Upper lobe of right lung (tissue), 1 donor: ENCODE measurements around the gene GPR176. TPM values are rescaled to one million over a fixed set of nuclear protein-coding genes. Genes with fewer than 3 reads are reported as not detected.
"Not testable (repeated sequence)": the region's sequence is repeated elsewhere in the genome, so short reads cannot be mapped to it uniquely, and the experiment has no call there.

ENCODE experiments used
- ATAC-seq: fragments of 200-7000 bp; cut with Tn5 transposase; one replicate; pipeline ENCODE4 v1.9.1; 2020; ENCODE audit warnings: mild to moderate bottlenecking, moderate library complexity
- DNase-seq: peaks from one replicate; pipeline ENCODE4 v3.0.0-alpha.2; 2020
- H3K27ac ChIP-seq: fragments of 200-600 bp; one replicate; pipeline ENCODE4 v1.8.0; 2022
- H3K27me3 ChIP-seq: fragments of 200-600 bp; one replicate; pipeline ENCODE4 v1.8.0; 2022; ENCODE audit warnings: mild to moderate bottlenecking
- H3K36me3 ChIP-seq: fragments of 200-600 bp; one replicate; pipeline ENCODE4 v1.8.0; 2022
- H3K4me1 ChIP-seq: fragments of 200-600 bp; one replicate; pipeline ENCODE4 v1.8.0; 2022
- H3K4me3 ChIP-seq: fragments of 200-600 bp; one replicate; pipeline ENCODE4 v1.8.0; 2022; ENCODE audit warnings: mild to moderate bottlenecking
- H3K9me3 ChIP-seq: fragments of 200-600 bp; one replicate; pipeline ENCODE4 v1.8.0; 2022
- intact Hi-C: fragments of 100-400 bp; cut with DNase I; formaldehyde crosslinking; loops from one replicate; pipeline ENCODE4 v1.11.0; 2022
- total RNA-seq: library from RNA; stranded (reverse); fragmentation: NEBNext Ultra II Directional; extraction: Animal tissue kit (Norgen Biotek cat#: 25700); gene quantifications from one replicate; pipeline ENCODE4 v1.2.1, GENCODE V29; 2021
- TF ChIP-seq, protein P1 (sequence below): fragments of 200-600 bp; IDR thresholded peaks from one replicate; pipeline ENCODE4 v1.8.0; 2022; ENCODE audit warnings: antibody characterized with exemption
- donor health status: DM: no; HTN: yes; CAD: no; lungs with severe emphysema.

Gene GPR176
- total RNA-seq, 1 donor from 2014 or later, result 4.6 TPM

DNA sequence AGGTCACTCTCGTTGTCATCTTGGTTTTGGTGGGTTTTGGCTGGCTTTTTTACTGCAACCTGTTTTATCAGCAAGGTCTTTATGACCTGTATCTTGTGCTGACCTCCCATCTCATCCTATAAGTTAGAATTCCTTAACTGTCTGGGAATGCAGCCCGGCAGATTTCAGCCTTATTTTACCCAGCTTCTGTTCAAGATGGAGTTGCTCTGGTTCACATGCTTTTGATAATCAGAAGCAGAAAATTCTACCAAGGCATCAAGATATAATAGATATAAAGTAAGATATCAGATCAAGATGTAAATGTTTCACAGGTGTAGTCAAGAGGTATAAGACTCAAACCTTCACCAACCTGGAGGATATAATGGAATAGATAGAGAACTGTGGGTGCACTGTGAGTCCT lies 16.0 kb downstream of the GPR176 start:
- no peak for DNase-seq
- no peak for ATAC-seq
- H3K27ac ChIP-seq, result no peak overlapping the region
- H3K36me3 ChIP-seq, result no peaks in the 10 kb centered on the region
- no peaks in the 10 kb centered on the region for H3K27me3 ChIP-seq
- H3K9me3 ChIP-seq, result no peaks in the 10 kb centered on the region
- TF ChIP-seq, protein P1, sequence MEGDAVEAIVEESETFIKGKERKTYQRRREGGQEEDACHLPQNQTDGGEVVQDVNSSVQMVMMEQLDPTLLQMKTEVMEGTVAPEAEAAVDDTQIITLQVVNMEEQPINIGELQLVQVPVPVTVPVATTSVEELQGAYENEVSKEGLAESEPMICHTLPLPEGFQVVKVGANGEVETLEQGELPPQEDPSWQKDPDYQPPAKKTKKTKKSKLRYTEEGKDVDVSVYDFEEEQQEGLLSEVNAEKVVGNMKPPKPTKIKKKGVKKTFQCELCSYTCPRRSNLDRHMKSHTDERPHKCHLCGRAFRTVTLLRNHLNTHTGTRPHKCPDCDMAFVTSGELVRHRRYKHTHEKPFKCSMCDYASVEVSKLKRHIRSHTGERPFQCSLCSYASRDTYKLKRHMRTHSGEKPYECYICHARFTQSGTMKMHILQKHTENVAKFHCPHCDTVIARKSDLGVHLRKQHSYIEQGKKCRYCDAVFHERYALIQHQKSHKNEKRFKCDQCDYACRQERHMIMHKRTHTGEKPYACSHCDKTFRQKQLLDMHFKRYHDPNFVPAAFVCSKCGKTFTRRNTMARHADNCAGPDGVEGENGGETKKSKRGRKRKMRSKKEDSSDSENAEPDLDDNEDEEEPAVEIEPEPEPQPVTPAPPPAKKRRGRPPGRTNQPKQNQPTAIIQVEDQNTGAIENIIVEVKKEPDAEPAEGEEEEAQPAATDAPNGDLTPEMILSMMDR, result no peak
- no peak overlapping the region for H3K4me3 ChIP-seq
- intact Hi-C loops, result no loop called here
- H3K4me1 ChIP-seq, result no peaks in the 10 kb centered on the region

- Histone ChIP-seq H3K9me3 (no peaks in the 10 kb centered on the region), H3K27ac (no peak overlapping the region), H3K4me1 (no peaks in the 10 kb centered on the region), H3K36me3 (no peaks in the 10 kb centered on the region), H3K4me3 (no peak overlapping the region), H3K27me3 (no peaks in the 10 kb centered on the region)
- TF ChIP-seq, protein P1, result no peak
- ATAC-seq, result no peak
- intact Hi-C loops, result no loop called here
- DNase-seq, result no peak
Observed at GRCh38 chr15:39898317-39898716, 21.7 kb downstream of the GPR176 start.

GRCh38 chr15:39896846-39897245 lies 23.2 kb downstream of the GPR176 start:
- intact Hi-C loops, result no loop called here
- Histone ChIP-seq H3K36me3 (no peaks in the 10 kb centered on the region), H3K4me3 (no peak overlapping the region), H3K27ac (no peak overlapping the region), H3K9me3 (no peaks in the 10 kb centered on the region), H3K27me3 (no peaks in the 10 kb centered on the region), H3K4me1 (no peaks in the 10 kb centered on the region)
- DNase-seq, result no peak
- TF ChIP-seq, protein P1, result no peak
- no peak for ATAC-seq

DNA sequence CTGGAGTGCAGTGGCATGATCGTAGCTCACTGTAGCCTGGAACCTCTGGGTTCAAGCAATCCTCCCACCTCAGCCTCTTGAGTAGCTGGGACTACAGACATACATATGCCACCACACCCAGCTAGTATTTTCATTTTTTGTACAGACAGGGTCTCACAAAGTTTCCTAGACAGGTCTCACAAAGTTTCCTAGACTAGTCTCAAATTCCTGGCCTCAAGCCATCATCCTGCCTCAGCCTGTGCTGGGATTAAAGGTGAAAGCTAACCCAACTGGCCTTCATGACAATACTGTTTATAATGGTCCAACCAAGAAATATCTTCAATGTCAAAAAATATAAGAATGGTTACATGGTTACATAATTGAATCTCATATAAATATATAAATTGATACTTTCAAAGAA lies 24.0 kb downstream of the GPR176 start:
- intact Hi-C loops, result no loop called here
- DNase-seq (no peak), ATAC-seq (no peak)
- H3K9me3 ChIP-seq, result no peaks in the 10 kb centered on the region
- H3K27me3 ChIP-seq, result no peaks in the 10 kb centered on the region
- H3K4me1 ChIP-seq, result no peaks in the 10 kb centered on the region
- TF ChIP-seq, protein P1, result no peak
- no peak overlapping the region for H3K27ac ChIP-seq
- H3K4me3 ChIP-seq, result no peak overlapping the region
- H3K36me3 ChIP-seq, result no peaks in the 10 kb centered on the region

GRCh38 chr15:39893051-39893450 lies 27.0 kb downstream of the GPR176 start:
- ATAC-seq, H3K9me3 ChIP-seq, H3K27me3 ChIP-seq, H3K27ac ChIP-seq, H3K4me3 ChIP-seq, intact Hi-C loops, H3K4me1 ChIP-seq, DNase-seq, H3K36me3 ChIP-seq: not testable (repeated sequence)

GRCh38 chr15:39892418-39892817 lies 27.6 kb downstream of the GPR176 start:
- ATAC-seq (no peak), DNase-seq (no peak)
- intact Hi-C loops, result no loop called here
- Histone ChIP-seq H3K4me3 (no peak overlapping the region), H3K4me1 (no peaks in the 10 kb centered on the region), H3K9me3 (no peaks in the 10 kb centered on the region), H3K36me3 (no peaks in the 10 kb centered on the region), H3K27me3 (no peaks in the 10 kb centered on the region), H3K27ac (no peak overlapping the region)
- TF ChIP-seq, protein P1, result no peak
